ENCODE results near the gene PPP1R14C. TPM values are rescaled to one million over a fixed set of nuclear protein-coding genes. Genes with fewer than 3 reads are reported as not detected.
A peak's percentile ranks its signal among the peaks of the same experiment; 100 is the strongest.

Gene PPP1R14C
- total RNA-seq, 6 experiments from 2014 or later, result 0.17 TPM; not detected in 5

- Mint-ChIP-seq H3K36me3 (ENCODE audit: low read depth) (no peaks in the 10 kb centered on the region), H3K27ac (no peak overlapping the region), H3K4me1 (ENCODE audit: low read depth) (peaks cover 13% of the 10 kb centered on the region), H3K4me3 (no peak overlapping the region), H3K27me3 (ENCODE audit: insufficient read depth) (peaks cover 1% of the 10 kb centered on the region; the same call in 1 of the 2 replicates), H3K9me3 (no peaks in the 10 kb centered on the region)
- no peak for TF ChIP-seq CTCF (IDR thresholded peaks at IDR 0.05)
- DNase-seq, result peak; percentile 70
These were observed 26.8 kb downstream of the PPP1R14C start for GRCh38 chr6:150169609-150170008.

GRCh38 chr6:150172929-150173328, 30.1 kb downstream of the PPP1R14C start:
- no peaks in the 10 kb centered on the region for H3K9me3 Mint-ChIP-seq
- H3K27me3 Mint-ChIP-seq (ENCODE audit: insufficient read depth), result peaks cover 7% of the 10 kb centered on the region; the same call in 1 of the 2 replicates
- no peak for DNase-seq
- no peak overlapping the region for H3K27ac Mint-ChIP-seq
- no peak for TF ChIP-seq CTCF (IDR thresholded peaks at IDR 0.05)
- no peak overlapping the region for H3K4me3 Mint-ChIP-seq
- no peaks in the 10 kb centered on the region for H3K36me3 Mint-ChIP-seq (ENCODE audit: low read depth)
- H3K4me1 Mint-ChIP-seq (ENCODE audit: low read depth), result peaks cover 13% of the 10 kb centered on the region

- DNase-seq, result no peak
- no peak for TF ChIP-seq CTCF (IDR thresholded peaks at IDR 0.05)
- H3K4me1 Mint-ChIP-seq (ENCODE audit: low read depth), result no peaks in the 10 kb centered on the region; the same call in 1 of the 2 replicates
- peaks cover 10% of the 10 kb centered on the region; the same call in 1 of the 2 replicates for H3K27me3 Mint-ChIP-seq (ENCODE audit: insufficient read depth)
- no peaks in the 10 kb centered on the region for H3K9me3 Mint-ChIP-seq
- H3K27ac Mint-ChIP-seq, result no peak overlapping the region
- H3K4me3 Mint-ChIP-seq, result no peak overlapping the region
- no peaks in the 10 kb centered on the region for H3K36me3 Mint-ChIP-seq (ENCODE audit: low read depth)
These were observed 32.8 kb downstream of the PPP1R14C start for GRCh38 chr6:150175586-150176151.

- Mint-ChIP-seq H3K36me3 (ENCODE audit: low read depth) (no peaks in the 10 kb centered on the region), H3K27me3 (ENCODE audit: insufficient read depth) (peaks cover 10% of the 10 kb centered on the region; the same call in 1 of the 2 replicates), H3K9me3 (no peaks in the 10 kb centered on the region), H3K4me3 (no peak overlapping the region), H3K4me1 (ENCODE audit: low read depth) (no peaks in the 10 kb centered on the region; the same call in 1 of the 2 replicates), H3K27ac (no peak overlapping the region)
- no peak for TF ChIP-seq CTCF (IDR thresholded peaks at IDR 0.05)
- no peak for DNase-seq
These were observed 33.3 kb downstream of the PPP1R14C start for GRCh38 chr6:150176152-150176551.

GRCh38 chr6:150176659-150177058, 33.8 kb downstream of the PPP1R14C start:
- no peaks in the 10 kb centered on the region for H3K36me3 Mint-ChIP-seq (ENCODE audit: low read depth)
- H3K4me1 Mint-ChIP-seq (ENCODE audit: low read depth), result no peaks in the 10 kb centered on the region; the same call in 1 of the 2 replicates
- H3K27me3 Mint-ChIP-seq (ENCODE audit: insufficient read depth), result peaks cover 10% of the 10 kb centered on the region; the same call in 1 of the 2 replicates
- no peak overlapping the region for H3K27ac Mint-ChIP-seq
- no peak overlapping the region for H3K4me3 Mint-ChIP-seq
- H3K9me3 Mint-ChIP-seq, result no peaks in the 10 kb centered on the region
- DNase-seq, result no peak
- TF ChIP-seq CTCF (IDR thresholded peaks at IDR 0.05), result no peak
